ENCODE results near the gene GNAS.

The GNAS gene

DNA sequence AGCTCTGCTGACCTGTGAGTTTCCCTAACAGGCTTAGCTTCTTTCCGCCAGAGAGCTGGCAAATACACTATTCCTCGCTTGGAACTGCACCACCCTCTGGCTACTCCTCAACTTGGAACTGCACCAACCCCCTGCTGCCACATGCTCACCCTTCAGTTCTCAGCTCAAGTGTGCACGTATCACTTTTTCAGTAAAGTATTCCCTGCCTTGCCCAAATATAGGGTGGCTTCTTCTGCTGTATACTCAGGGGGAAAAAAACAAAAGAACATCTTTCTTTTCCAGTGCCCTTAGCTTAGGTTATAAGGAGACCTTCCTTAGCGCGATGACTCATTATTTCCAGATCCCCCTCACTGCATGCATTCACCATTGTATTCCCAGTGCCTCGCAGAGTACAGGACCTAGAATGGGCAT, 23.0 kb upstream of the GNAS start:
- no peak for DNase-seq

- no peak for DNase-seq
Observed at GRCh38 chr20:58832457-58832856, 20.1 kb upstream of the GNAS start.

DNA sequence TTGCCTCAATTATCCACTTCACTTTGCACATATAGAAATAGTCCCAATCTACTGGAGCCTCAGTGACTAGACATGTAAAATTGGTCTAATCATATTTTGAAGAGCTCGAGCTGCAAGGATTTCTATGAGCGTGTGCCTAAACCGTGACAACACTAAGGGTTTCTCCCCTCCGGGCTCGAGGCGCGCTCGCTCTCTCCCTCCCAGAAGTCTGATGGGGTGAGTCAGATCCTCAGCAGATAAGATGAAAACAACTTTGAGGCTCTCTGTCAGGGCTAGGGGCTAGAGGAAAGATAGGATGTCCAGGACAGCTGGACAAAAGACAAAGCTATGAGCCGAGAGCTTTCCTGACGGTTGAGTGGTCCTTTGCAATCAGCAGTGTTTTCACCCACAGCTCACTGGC, 18.6 kb upstream of the GNAS start:
- DNase-seq, result no peak

- no peak for DNase-seq
Observed at GRCh38 chr20:58835231-58835630, 17.3 kb upstream of the GNAS start.

- DNase-seq, result no peak
Observed at GRCh38 chr20:58836616-58837204, 15.8 kb upstream of the GNAS start.

GRCh38 chr20:58837717-58838116, 14.8 kb upstream of the GNAS start:
- DNase-seq, result no peak

DNA sequence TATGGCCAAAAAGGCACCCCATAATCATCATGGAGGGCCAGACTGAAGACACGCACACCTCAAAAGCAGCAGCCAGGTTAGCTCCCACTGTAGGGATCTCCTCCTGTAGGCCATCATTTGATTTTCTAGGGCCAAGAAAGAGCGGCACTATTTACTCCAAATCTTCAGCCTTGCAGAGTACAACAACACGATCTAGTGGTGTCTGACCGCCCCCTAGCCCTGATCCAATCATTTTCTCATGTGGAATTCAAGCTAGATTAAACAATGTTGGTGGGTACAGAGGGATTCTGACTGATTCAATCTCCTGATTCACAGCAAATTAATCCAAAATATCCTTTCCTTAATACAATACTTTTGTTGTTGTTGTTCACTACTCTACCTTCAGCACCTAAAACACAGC, 14.3 kb upstream of the GNAS start:
- DNase-seq, result no peak

DNA sequence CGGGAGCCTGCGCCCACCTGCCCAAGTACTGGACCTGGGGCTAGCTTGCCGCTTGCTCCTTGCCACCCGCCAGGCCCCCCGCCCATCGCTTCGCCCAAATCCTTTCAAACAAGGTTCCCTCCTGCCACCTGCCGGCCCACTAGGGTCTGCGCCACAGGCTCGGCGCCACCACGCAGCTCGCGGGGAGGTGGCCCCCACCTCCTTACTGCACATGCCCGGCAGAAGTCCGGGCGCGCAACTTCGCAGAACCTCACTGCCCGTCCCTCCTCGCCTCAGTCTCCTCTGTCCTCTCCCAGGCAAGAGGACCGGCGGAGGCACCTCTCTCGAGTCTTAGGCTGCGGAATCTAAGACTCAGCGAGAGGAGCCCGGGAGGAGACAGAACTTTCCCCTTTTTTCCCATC, 13.0 kb upstream of the GNAS start:
- DNase-seq, result no peak

DNA sequence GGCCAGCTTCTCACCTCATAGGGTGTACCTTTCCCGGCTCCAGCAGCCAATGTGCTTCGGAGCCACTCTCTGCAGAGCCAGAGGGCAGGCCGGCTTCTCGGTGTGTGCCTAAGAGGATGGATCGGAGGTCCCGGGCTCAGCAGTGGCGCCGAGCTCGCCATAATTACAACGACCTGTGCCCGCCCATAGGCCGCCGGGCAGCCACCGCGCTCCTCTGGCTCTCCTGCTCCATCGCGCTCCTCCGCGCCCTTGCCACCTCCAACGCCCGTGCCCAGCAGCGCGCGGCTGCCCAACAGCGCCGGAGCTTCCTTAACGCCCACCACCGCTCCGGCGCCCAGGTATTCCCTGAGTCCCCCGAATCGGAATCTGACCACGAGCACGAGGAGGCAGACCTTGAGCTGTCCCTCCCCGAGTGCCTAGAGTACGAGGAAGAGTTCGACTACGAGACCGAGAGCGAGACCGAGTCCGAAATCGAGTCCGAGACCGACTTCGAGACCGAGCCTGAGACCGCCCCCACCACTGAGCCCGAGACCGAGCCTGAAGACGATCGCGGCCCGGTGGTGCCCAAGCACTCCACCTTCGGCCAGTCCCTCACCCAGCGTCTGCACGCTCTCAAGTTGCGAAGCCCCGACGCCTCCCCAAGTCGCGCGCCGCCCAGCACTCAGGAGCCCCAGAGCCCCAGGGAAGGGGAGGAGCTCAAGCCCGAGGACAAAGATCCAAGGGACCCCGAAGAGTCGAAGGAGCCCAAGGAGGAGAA, 12.3 kb upstream of the GNAS start:
- DNase-seq, result no peak

DNA sequence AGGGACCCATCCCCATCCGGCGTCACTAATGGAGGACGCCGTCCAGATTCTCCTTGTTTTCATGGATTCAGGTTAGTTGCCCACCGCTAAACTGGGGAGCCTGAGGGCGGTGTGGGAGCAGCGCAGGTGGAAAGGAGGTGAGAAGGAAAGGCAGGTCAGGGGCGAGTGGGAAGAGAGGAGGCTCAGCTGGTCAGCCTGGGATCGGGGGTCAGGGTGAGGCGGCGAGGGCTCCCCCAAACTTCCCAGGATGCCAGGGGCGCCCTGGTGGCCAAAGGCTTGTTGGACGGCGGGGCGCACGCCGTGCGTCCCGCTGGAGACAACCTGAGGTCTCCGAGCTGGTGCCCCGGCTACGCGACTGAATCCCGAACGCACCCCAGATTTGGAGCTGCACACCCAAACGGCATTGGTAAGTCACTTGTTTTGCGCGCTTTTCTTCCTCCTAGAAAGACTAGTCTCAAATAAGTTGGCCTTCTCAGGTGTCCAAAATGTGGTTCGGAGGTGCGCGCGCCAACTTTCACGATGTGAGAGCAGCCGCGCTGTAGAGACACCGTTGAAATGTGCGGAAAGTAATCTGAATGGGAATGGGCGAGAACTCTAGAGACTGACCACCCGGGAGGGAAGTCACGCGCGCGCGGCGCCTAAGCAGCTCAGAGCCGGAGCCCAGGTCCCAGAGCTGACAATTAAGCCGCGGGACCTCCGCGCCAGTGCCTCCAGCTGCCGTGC, 11.5 kb upstream of the GNAS start:
- no peak for DNase-seq

DNA sequence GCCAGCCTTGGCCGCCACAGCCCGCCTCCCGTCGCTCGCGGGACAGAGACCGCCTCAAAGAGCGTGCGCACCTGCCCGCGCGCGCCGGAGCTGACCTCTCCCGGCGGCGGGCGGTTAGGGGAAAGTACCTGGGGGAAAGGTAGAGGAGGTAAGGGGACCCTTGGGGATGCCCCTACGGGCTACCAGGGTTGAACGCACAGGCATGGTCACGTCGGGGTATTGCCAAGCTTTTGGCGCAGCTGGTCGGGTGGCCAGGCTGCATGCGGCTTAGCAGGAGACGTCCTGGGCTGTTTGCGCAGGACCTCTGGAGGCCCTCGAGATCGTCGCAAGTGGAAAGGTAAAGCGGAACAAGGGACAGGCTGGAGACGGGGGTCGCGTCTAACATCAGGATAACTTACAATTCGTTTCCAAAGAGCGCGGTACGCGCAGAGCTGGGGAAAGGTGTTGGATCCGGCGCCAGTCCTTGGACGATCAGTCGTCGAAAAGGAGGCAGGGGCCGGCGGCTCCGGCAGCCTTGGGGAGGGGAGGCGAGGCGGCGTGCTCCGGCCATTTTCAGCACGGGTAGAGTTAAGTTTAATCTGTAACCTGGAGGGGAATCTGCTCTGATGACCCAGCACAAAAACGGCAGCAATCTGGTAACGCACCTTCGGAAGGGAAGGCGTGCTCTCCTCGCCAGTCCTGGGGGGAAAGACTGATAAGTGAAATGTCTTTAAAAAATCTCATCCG, 10.8 kb upstream of the GNAS start:
- DNase-seq, result no peak

GRCh38 chr20:58842276-58842675, 10.2 kb upstream of the GNAS start:
- no peak for DNase-seq

GRCh38 chr20:58843128-58843556, 9.4 kb upstream of the GNAS start:
- DNase-seq, result no peak

DNA sequence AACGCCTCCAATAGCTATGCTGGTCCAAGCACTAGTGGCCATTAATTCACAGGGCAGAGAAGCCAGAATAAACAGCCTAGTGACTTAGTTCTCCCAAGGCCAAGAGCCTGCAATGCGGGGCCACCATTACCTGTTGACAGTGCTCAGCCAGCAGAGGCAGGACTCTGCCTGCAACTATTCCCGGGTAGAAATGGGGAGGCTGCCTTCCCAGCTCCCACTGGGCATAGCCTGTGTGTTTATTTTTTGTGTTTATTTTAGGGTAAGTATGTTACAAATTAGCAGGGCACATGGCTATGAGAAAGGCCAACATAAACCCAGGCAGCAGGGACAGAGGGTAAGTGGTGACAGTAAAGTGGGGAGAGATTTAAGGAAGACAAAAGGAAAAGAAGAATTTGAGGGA, 6.8 kb upstream of the GNAS start:
- no peak for DNase-seq

GRCh38 chr20:58847463-58847862, 5.1 kb upstream of the GNAS start:
- DNase-seq, result no peak

DNA sequence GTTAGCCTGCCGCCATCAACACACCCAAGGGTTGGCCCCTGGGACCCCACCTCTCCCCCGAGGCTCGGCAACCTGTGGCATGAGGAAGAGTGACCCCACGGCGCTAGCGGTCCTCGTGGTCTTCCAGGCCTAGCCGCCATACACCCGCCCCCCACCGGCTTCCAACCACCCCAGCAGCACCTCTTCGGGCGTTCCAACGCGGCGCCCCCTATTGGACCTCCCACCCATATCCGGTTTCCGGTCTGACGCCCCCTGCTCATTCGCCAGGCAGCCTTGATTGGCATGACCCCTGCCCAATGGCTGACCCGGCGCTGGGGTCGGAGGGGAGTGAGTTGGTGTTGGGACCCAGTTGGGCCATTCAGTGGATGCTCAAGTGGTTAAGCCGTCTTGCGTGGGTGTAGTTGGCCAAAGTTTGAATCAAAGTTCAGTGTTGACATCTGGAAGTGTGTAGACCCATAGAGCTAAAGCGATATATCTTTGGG, 1.8 kb upstream of the GNAS start, which contains the start of gene GNAS-AS1:
Gene GNAS-AS1, minus strand, starts transcription at position 210 of the 482 bp plus-strand sequence.
- peak; percentile 49 for DNase-seq

GRCh38 chr20:58851221-58851968, 1.1 kb upstream of the GNAS start:
- no peak for DNase-seq

GRCh38 chr20:58851969-58852458, 502 bp upstream of the GNAS start:
- no peak for DNase-seq

GRCh38 chr20:58853466-58853865, 950 bp downstream of the GNAS start:
- DNase-seq, result no peak

DNA sequence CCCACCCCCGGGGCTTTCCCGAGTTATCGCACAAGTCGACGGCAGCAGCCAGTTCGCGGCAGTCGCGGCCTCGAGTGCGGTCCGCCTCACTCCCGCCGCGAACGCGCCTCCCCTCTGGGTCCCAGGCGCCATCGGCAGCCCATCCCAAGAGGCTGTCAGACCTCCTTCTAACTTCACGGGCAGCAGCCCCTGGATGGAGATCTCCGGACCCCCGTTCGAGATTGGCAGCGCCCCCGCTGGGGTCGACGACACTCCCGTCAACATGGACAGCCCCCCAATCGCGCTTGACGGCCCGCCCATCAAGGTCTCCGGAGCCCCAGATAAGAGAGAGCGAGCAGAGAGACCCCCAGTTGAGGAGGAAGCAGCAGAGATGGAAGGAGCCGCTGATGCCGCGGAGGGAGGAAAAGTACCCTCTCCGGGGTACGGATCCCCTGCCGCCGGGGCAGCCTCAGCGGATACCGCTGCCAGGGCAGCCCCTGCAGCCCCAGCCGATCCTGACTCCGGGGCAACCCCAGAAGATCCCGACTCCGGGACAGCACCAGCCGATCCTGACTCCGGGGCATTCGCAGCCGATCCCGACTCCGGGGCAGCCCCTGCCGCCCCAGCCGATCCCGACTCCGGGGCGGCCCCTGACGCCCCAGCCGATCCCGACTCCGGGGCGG, 1.6 kb downstream of the GNAS start:
- no peak for DNase-seq

DNA sequence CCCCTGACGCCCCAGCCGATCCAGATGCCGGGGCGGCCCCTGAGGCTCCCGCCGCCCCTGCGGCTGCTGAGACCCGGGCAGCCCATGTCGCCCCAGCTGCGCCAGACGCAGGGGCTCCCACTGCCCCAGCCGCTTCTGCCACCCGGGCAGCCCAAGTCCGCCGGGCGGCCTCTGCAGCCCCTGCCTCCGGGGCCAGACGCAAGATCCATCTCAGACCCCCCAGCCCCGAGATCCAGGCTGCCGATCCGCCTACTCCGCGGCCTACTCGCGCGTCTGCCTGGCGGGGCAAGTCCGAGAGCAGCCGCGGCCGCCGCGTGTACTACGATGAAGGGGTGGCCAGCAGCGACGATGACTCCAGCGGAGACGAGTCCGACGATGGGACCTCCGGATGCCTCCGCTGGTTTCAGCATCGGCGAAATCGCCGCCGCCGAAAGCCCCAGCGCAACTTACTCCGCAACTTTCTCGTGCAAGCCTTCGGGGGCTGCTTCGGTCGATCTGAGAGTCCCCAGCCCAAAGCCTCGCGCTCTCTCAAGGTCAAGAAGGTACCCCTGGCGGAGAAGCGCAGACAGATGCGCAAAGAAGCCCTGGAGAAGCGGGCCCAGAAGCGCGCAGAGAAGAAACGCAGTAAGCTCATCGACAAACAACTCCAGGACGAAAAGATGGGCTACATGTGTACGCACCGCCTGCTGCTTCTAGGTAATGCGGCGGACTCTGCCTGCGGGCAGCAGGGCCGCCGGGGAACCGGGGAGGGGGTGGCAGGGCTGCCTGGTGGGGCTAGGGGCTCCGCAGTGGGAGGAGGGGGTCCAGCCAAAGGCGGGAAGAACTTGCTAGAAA, 2.3 kb downstream of the GNAS start:
- no peak for DNase-seq

All from SHP77 treated with DMSO at 0.1 percent for 48 hours (cell line).